ENCODE data around the gene TP53BP2.

GRCh38 chr1:223827193-223827663 lies 18.5 kb downstream of the TP53BP2 start:
- TF ChIP-seq CTCF (IDR thresholded peaks at IDR 0.05 in 4 of 5, conservative IDR thresholded peaks at IDR 0.05 in 1 of 5) (no peak), POLR2A (IDR thresholded peaks at IDR 0.05) (no peak)

Measured in gastrocnemius medialis (tissue), 4 donors.